Caco-2 (cell line): Measurements from ENCODE around the gene CFAP54. TPM values are rescaled to one million over a fixed set of nuclear protein-coding genes. Genes with fewer than 3 reads are reported as not detected.

Source experiments
- BruUV-seq: library from RNA; stranded (reverse); fragments of 400-500 nt; replicated peaks from 2 replicates; lab custom pipeline; 2021; lab: Mats Ljungman, UMichigan
- CTCF ChIA-PET: fragments of 300-600 bp; sonication (Branson Sonifier 250); formaldehyde crosslinking; loops from one replicate; lab custom pipeline; 2022; ENCODE audit warnings: antibody characterized with exemption; lab: Charles Lee
- POLR2A ChIA-PET: fragments of 300-600 bp; sonication (Branson Sonifier 250); formaldehyde crosslinking; loops from one replicate; lab custom pipeline; 2022; ENCODE audit warnings: antibody characterized with exemption; lab: Charles Lee
- DNase-seq, 2 experiments: peaks; one replicate each; pipeline versions ENCODE4 v3.0.0 to v3.0.0-alpha.2; 2020 to 2022
- H3K27me3 ChIP-seq: replicated peaks from 2 replicates; pipeline ENCODE4 v1.6.0; 2011; ENCODE audit warnings: low read length; ENCODE audit not compliant: control insufficient read depth, insufficient read depth
- H3K36me3 ChIP-seq: 2 replicates; pipeline ENCODE4 v1.5.1; 2011; ENCODE audit warnings: low read length; ENCODE audit not compliant: control insufficient read depth, insufficient read depth
- H3K4me1 ChIP-seq: fragments of 250-450 bp; sonication (Bioruptor Pico); 2 replicates; pipeline ENCODE4 v1.5.1; 2020; ENCODE audit warnings: mild to moderate bottlenecking
- H3K4me3 ChIP-seq: 2 replicates; pipeline ENCODE4 v1.5.1; 2011; ENCODE audit warnings: low read depth, mild to moderate bottlenecking, control low read depth, low read length
- H3K9me3 ChIP-seq: fragments of 250-450 bp; sonication (Bioruptor Pico); 2 replicates; pipeline ENCODE4 v1.5.1; 2020; ENCODE audit warnings: mild to moderate bottlenecking, moderate library complexity
- H3K27ac Mint-ChIP-seq: one replicate; pipeline ENCODE4 v1.8.0; 2022; ENCODE audit warnings: mixed read lengths; ENCODE audit not compliant: unreplicated experiment
- H3K27me3 Mint-ChIP-seq: one replicate; pipeline ENCODE4 v1.8.0; 2022; ENCODE audit warnings: mixed read lengths; ENCODE audit not compliant: insufficient read depth, unreplicated experiment
- H3K36me3 Mint-ChIP-seq: one replicate; pipeline ENCODE4 v1.8.0; 2022; ENCODE audit warnings: mild to moderate bottlenecking, mixed read lengths; ENCODE audit not compliant: insufficient read depth, unreplicated experiment
- H3K4me1 Mint-ChIP-seq: one replicate; pipeline ENCODE4 v1.8.0; 2022; ENCODE audit warnings: low read depth, mixed read lengths; ENCODE audit not compliant: unreplicated experiment
- H3K4me3 Mint-ChIP-seq: one replicate; pipeline ENCODE4 v1.8.0; 2022; ENCODE audit warnings: mild to moderate bottlenecking, moderate library complexity, mixed read lengths; ENCODE audit not compliant: unreplicated experiment
- H3K9me3 Mint-ChIP-seq: one replicate; pipeline ENCODE4 v1.8.0; 2022; ENCODE audit warnings: mixed read lengths; ENCODE audit not compliant: unreplicated experiment
- CTCF ChIP-seq, 2 experiments: fragments of 200-600 bp in 1 of 2; IDR thresholded peaks; 1 replicate in 1 of 2; 2 replicates in 1 of 2; pipeline versions ENCODE4 v1.5.1 to v1.8.0; 2011 to 2022; ENCODE audit warnings: antibody characterized with exemption in 1 of 2, control low read depth in 1 of 2, inconsistent platforms in 1 of 2, low read depth in 1 of 2, low read length in 1 of 2, mild to moderate bottlenecking in 1 of 2, moderate library complexity in 1 of 2; ENCODE audit not compliant: insufficient read depth in 1 of 2, severe bottlenecking in 1 of 2, unreplicated experiment in 1 of 2
- intact Hi-C: fragments of 100-400 bp; cut with micrococcal nuclease; formaldehyde crosslinking; loops from one replicate; pipeline ENCODE4 v1.10.0; 2022; ENCODE audit not compliant: unreplicated experiment
- total RNA-seq: library from RNA; stranded (reverse); gene quantifications from 2 replicates; pipeline ENCODE4 v1.2.3, GENCODE V29; 2022

The CFAP54 gene
- total RNA-seq, 1 experiment from 2014 or later: 0.14 TPM

DNA sequence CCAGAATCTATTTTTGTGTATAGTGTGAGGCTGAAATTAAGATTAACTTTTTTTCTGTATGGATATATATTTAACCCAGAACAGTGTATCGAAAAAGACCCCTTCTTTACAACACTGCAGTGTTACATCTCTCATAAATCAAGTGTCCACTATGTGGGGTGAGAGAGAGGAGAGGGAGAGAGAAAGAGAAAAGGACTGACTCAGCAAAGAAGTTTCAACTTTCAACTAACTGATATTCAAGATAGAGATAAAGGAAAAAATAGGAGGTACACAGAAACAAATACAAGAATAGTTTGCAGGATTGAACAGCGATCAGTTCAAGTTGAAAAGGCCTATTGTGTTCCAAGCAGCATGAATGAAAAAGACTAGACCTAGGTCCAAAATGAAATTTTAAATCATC lies 291.0 kb downstream of the CFAP54 start:
- no peaks in the 10 kb centered on the region for H3K4me1 Mint-ChIP-seq
- BruUV-seq: no TSS peak
- intact Hi-C loops: no loop called here

GRCh38 chr12:96786791-96787190 lies 297.4 kb downstream of the CFAP54 start:
- Histone ChIP-seq H3K27me3 (no peaks in the 10 kb centered on the region), H3K9me3 (no peaks in the 10 kb centered on the region), H3K36me3 (no peaks in the 10 kb centered on the region), H3K4me1 (no peaks in the 10 kb centered on the region), H3K4me3 (no peak overlapping the region)
- Mint-ChIP-seq H3K4me1 (no peaks in the 10 kb centered on the region), H3K9me3 (no peaks in the 10 kb centered on the region), H3K4me3 (no peak overlapping the region), H3K36me3 (no peaks in the 10 kb centered on the region), H3K27me3 (no peaks in the 10 kb centered on the region), H3K27ac (no peak overlapping the region)
- TF ChIP-seq CTCF (IDR thresholded peaks at IDR 0.05; ENCODE audit: insufficient read depth in 1 of 2, low read depth in 1 of 2, low read length in 1 of 2, severe bottlenecking in 1 of 2, unreplicated experiment in 1 of 2): no peak
- no TSS peak for BruUV-seq
- POLR2A ChIA-PET: no interaction called here
- CTCF ChIA-PET: no interaction called here
- no peak for DNase-seq
- intact Hi-C loops: no loop called here

More for the DNA sequence above, 291.0 kb downstream of the CFAP54 start:
- H3K9me3 Mint-ChIP-seq: no peaks in the 10 kb centered on the region
- H3K4me3 Mint-ChIP-seq: no peak overlapping the region
- no peak for DNase-seq
- no peak for TF ChIP-seq CTCF (IDR thresholded peaks at IDR 0.05; ENCODE audit: insufficient read depth in 1 of 2, low read depth in 1 of 2, low read length in 1 of 2, severe bottlenecking in 1 of 2, unreplicated experiment in 1 of 2)
- CTCF ChIA-PET: no interaction called here
- no peak overlapping the region for H3K27ac Mint-ChIP-seq
- Histone ChIP-seq H3K4me3 (no peak overlapping the region), H3K4me1 (no peaks in the 10 kb centered on the region), H3K9me3 (no peaks in the 10 kb centered on the region), H3K27me3 (no peaks in the 10 kb centered on the region), H3K36me3 (no peaks in the 10 kb centered on the region)
- no peaks in the 10 kb centered on the region for H3K27me3 Mint-ChIP-seq
- POLR2A ChIA-PET: no interaction called here
- no peaks in the 10 kb centered on the region for H3K36me3 Mint-ChIP-seq

GRCh38 chr12:96803969-96804368 lies 314.6 kb downstream of the CFAP54 start:
- TF ChIP-seq CTCF (IDR thresholded peaks at IDR 0.05; ENCODE audit: insufficient read depth in 1 of 2, low read depth in 1 of 2, low read length in 1 of 2, severe bottlenecking in 1 of 2, unreplicated experiment in 1 of 2): no peak
- H3K27ac Mint-ChIP-seq: no peak overlapping the region
- ChIA-PET POLR2A (no interaction called here), CTCF (no interaction called here)
- no peak overlapping the region for H3K4me3 Mint-ChIP-seq
- intact Hi-C loops: no loop called here
- H3K27me3 ChIP-seq: no peaks in the 10 kb centered on the region
- no peaks in the 10 kb centered on the region for H3K36me3 ChIP-seq
- no peaks in the 10 kb centered on the region for H3K4me1 ChIP-seq
- no peaks in the 10 kb centered on the region for H3K36me3 Mint-ChIP-seq
- DNase-seq: no peak
- H3K9me3 ChIP-seq: peaks cover 20% of the 10 kb centered on the region
- peaks cover 11% of the 10 kb centered on the region for H3K9me3 Mint-ChIP-seq
- H3K4me3 ChIP-seq: no peak overlapping the region
- H3K4me1 Mint-ChIP-seq: no peaks in the 10 kb centered on the region
- H3K27me3 Mint-ChIP-seq: no peaks in the 10 kb centered on the region
- no TSS peak for BruUV-seq
